ENCODE measurements around the gene FBL. TPM values are rescaled to one million over a fixed set of nuclear protein-coding genes. Genes with fewer than 3 reads are reported as not detected.
"Not testable (repeated sequence)": the region's sequence is repeated elsewhere in the genome, so short reads cannot be mapped to it uniquely, and the experiment has no call there.

Gene FBL
- total and polyA plus RNA-seq, 2 donors (not counting 1 experiment from before 2014, with no cell fraction given), result 253 to 376 TPM

DNA sequence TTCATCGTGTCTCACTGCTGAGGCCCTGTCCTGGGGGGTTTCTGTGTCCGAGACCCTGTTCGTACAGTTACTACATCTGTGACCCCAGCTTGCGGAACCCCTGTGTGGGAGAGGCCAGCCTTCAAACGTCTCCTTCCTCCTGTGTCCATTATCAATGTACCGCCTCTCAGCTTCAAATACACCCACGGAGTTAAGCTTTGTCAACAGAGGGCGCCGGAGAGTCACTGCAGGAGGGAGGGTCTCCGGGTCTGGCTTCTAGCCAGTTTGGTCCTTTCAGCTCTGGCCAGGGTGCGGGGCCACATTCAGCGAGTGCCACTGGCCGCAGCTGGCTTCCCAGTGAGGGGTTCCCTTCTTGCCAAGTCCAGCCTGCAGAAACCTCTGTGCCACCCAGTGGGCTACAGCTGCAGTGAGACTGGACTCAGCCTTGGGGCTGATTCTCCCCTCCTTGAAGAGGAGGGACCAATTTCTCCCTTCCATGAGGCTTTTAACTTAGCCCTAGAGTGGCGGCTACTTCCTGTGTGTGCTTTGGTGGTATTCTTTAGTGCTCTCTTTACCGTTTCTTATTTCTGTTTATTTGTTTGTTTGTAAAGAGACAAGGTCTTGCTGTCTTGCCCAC lies 35.4 kb upstream of the FBL start:
- POLR2A ChIA-PET, result not testable (repeated sequence)
- peak; percentile 66 for DNase-seq
- ATAC-seq (ENCODE audit: low read depth), result peak; percentile 87

DNA sequence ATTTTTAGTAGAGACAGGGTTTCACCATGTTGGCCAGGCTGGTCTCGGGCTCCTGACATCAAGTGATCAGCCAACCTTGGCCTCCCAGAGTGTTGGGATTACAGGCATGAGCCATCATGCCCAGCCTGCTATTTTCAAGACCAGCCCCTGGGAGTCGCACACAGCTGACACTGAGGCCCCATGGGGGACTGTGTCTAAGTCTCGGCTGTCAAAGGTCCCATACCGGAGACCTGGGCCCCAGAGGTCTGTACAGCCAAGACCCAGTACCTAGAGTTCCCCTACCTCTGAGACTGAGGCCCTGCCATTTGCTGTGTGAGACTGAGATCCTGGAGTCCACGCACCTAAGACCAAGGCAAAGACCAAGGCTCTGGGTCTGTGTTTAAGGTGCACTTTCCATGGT lies 34.1 kb upstream of the FBL start:
- H3K4me2 ChIP-seq (replicated peaks; ENCODE audit: low read depth, low read length, poor library complexity, severe bottlenecking); H3K9ac ChIP-seq (ENCODE audit: low read length); H4K20me1 ChIP-seq (ENCODE audit: control insufficient read depth, insufficient read depth, low read length, poor library complexity, severe bottlenecking); H3K27ac Mint-ChIP-seq; H2AFZ ChIP-seq (ENCODE audit: insufficient read depth, low read depth, low read length, poor library complexity, severe bottlenecking); H3K4me3 ChIP-seq (ENCODE audit: control extremely low read depth in 1 of 5, extremely low read depth in 1 of 5, insufficient read depth in 1 of 5, low read depth in 2 of 5, low read length in 4 of 5); H3K27me3 ChIP-seq (replicated peaks in 1 of 4; ENCODE audit: control extremely low read depth in 1 of 4, control insufficient read depth in 3 of 4, insufficient read depth in 4 of 4, low read length in 3 of 4); ATAC-seq (ENCODE audit: low read depth); H3K79me2 ChIP-seq (ENCODE audit: control insufficient read depth, insufficient read depth, low read length); H3K9me3 Mint-ChIP-seq (ENCODE audit: insufficient read depth); DNase-seq; H3K4me1 ChIP-seq (ENCODE audit: control insufficient read depth in 2 of 2, insufficient read depth in 2 of 2, low read length in 2 of 2); H3K27me3 Mint-ChIP-seq; POLR2A ChIA-PET; CTCF ChIA-PET; H3K9me3 ChIP-seq (ENCODE audit: control extremely low read depth in 1 of 3, control insufficient read depth in 2 of 3, insufficient read depth in 1 of 3, low read length in 2 of 3); H3K36me3 ChIP-seq (replicated peaks in 1 of 2; ENCODE audit: control extremely low read depth in 1 of 2, control insufficient read depth in 1 of 2, extremely low read depth in 1 of 2, insufficient read depth in 2 of 2, low read length in 1 of 2); H3K4me3 Mint-ChIP-seq; H3K4me1 Mint-ChIP-seq; H3K27ac ChIP-seq (ENCODE audit: low read length in 2 of 2): not testable (repeated sequence)
- intact Hi-C loops (cut with micrococcal nuclease), result loop anchor here (5.0 kb wide), 1 partner anchor 92 kb away; the partner anchor contains the start of gene PSMC4
- WGBS (ENCODE audit: insufficient coverage), result 90% methylated on average over 3 of the region's 5 CpGs

More for the DNA sequence above, 35.4 kb upstream of the FBL start:
- H3K27ac Mint-ChIP-seq; H3K9ac ChIP-seq (ENCODE audit: low read length); H3K9me3 Mint-ChIP-seq (ENCODE audit: insufficient read depth); H3K4me1 Mint-ChIP-seq; H3K4me2 ChIP-seq (replicated peaks; ENCODE audit: low read depth, low read length, poor library complexity, severe bottlenecking); H3K27ac ChIP-seq (ENCODE audit: low read length in 2 of 2); H3K9me3 ChIP-seq (ENCODE audit: control extremely low read depth in 1 of 3, control insufficient read depth in 2 of 3, insufficient read depth in 1 of 3, low read length in 2 of 3); H3K27me3 Mint-ChIP-seq; H3K4me3 ChIP-seq (ENCODE audit: control extremely low read depth in 1 of 5, extremely low read depth in 1 of 5, insufficient read depth in 1 of 5, low read depth in 2 of 5, low read length in 4 of 5); H3K27me3 ChIP-seq (replicated peaks in 1 of 4; ENCODE audit: control extremely low read depth in 1 of 4, control insufficient read depth in 3 of 4, insufficient read depth in 4 of 4, low read length in 3 of 4); H3K36me3 ChIP-seq (replicated peaks in 1 of 2; ENCODE audit: control extremely low read depth in 1 of 2, control insufficient read depth in 1 of 2, extremely low read depth in 1 of 2, insufficient read depth in 2 of 2, low read length in 1 of 2); H4K20me1 ChIP-seq (ENCODE audit: control insufficient read depth, insufficient read depth, low read length, poor library complexity, severe bottlenecking); H3K4me1 ChIP-seq (ENCODE audit: control insufficient read depth in 2 of 2, insufficient read depth in 2 of 2, low read length in 2 of 2); H3K4me3 Mint-ChIP-seq; H3K79me2 ChIP-seq (ENCODE audit: control insufficient read depth, insufficient read depth, low read length): not testable (repeated sequence)
- CTCF ChIA-PET, result interaction anchor here (1.1 kb wide), 1 partner anchor 89 kb away, joined by 8 read pairs; the partner anchor contains the start of gene PSMC4
- intact Hi-C loops (cut with micrococcal nuclease), result loop anchor here (5.0 kb wide), 1 partner anchor 91 kb away; the partner anchor contains the start of gene PSMC4
- WGBS (ENCODE audit: insufficient coverage), result 12% methylated on average over 8 of the region's 15 CpGs
- peak overlapping the region; percentile 49 for H2AFZ ChIP-seq (ENCODE audit: insufficient read depth, low read depth, low read length, poor library complexity, severe bottlenecking)
- TF ChIP-seq, protein P1, sequence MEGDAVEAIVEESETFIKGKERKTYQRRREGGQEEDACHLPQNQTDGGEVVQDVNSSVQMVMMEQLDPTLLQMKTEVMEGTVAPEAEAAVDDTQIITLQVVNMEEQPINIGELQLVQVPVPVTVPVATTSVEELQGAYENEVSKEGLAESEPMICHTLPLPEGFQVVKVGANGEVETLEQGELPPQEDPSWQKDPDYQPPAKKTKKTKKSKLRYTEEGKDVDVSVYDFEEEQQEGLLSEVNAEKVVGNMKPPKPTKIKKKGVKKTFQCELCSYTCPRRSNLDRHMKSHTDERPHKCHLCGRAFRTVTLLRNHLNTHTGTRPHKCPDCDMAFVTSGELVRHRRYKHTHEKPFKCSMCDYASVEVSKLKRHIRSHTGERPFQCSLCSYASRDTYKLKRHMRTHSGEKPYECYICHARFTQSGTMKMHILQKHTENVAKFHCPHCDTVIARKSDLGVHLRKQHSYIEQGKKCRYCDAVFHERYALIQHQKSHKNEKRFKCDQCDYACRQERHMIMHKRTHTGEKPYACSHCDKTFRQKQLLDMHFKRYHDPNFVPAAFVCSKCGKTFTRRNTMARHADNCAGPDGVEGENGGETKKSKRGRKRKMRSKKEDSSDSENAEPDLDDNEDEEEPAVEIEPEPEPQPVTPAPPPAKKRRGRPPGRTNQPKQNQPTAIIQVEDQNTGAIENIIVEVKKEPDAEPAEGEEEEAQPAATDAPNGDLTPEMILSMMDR (IDR thresholded peaks at IDR 0.05), result peak; percentile 31

GRCh38 chr19:39879796-39880195 lies 33.6 kb upstream of the FBL start:
- H3K9ac ChIP-seq (ENCODE audit: low read length); H3K27me3 Mint-ChIP-seq; H3K4me1 ChIP-seq (ENCODE audit: control insufficient read depth in 2 of 2, insufficient read depth in 2 of 2, low read length in 2 of 2); POLR2A ChIA-PET; DNase-seq; ATAC-seq (ENCODE audit: low read depth); H3K36me3 ChIP-seq (replicated peaks in 1 of 2; ENCODE audit: control extremely low read depth in 1 of 2, control insufficient read depth in 1 of 2, extremely low read depth in 1 of 2, insufficient read depth in 2 of 2, low read length in 1 of 2); H3K9me3 ChIP-seq (ENCODE audit: control extremely low read depth in 1 of 3, control insufficient read depth in 2 of 3, insufficient read depth in 1 of 3, low read length in 2 of 3); H4K20me1 ChIP-seq (ENCODE audit: control insufficient read depth, insufficient read depth, low read length, poor library complexity, severe bottlenecking); H3K27ac ChIP-seq (ENCODE audit: low read length in 2 of 2); H3K4me1 Mint-ChIP-seq; H3K4me3 Mint-ChIP-seq; H3K4me2 ChIP-seq (replicated peaks; ENCODE audit: low read depth, low read length, poor library complexity, severe bottlenecking); H3K27me3 ChIP-seq (replicated peaks in 1 of 4; ENCODE audit: control extremely low read depth in 1 of 4, control insufficient read depth in 3 of 4, insufficient read depth in 4 of 4, low read length in 3 of 4); H3K4me3 ChIP-seq (ENCODE audit: control extremely low read depth in 1 of 5, extremely low read depth in 1 of 5, insufficient read depth in 1 of 5, low read depth in 2 of 5, low read length in 4 of 5); H2AFZ ChIP-seq (ENCODE audit: insufficient read depth, low read depth, low read length, poor library complexity, severe bottlenecking); H3K79me2 ChIP-seq (ENCODE audit: control insufficient read depth, insufficient read depth, low read length); H3K9me3 Mint-ChIP-seq (ENCODE audit: insufficient read depth); H3K27ac Mint-ChIP-seq: not testable (repeated sequence)
- WGBS (ENCODE audit: insufficient coverage), result no CpG with 5 or more reads among the region's 8 CpGs
- CTCF ChIA-PET, result interaction anchor here (1.8 kb wide), 1 partner anchor 91 kb away, joined by 20 read pairs; the partner anchor contains the start of gene PSMC4
- intact Hi-C loops (cut with micrococcal nuclease), result loop anchor here (5.0 kb wide), 1 partner anchor 93 kb away; the partner anchor contains the start of gene PSMC4

Data from B cell (primary cell).